Measurements from ENCODE around the gene ACTG2.

- TF ChIP-seq POLR2A (IDR thresholded peaks at IDR 0.05; ENCODE audit: low read depth) (no peak), POLR2AphosphoS5 (IDR thresholded peaks at IDR 0.05) (no peak), EP300 (IDR thresholded peaks at IDR 0.05) (no peak)
- TF ChIP-seq, protein P1, sequence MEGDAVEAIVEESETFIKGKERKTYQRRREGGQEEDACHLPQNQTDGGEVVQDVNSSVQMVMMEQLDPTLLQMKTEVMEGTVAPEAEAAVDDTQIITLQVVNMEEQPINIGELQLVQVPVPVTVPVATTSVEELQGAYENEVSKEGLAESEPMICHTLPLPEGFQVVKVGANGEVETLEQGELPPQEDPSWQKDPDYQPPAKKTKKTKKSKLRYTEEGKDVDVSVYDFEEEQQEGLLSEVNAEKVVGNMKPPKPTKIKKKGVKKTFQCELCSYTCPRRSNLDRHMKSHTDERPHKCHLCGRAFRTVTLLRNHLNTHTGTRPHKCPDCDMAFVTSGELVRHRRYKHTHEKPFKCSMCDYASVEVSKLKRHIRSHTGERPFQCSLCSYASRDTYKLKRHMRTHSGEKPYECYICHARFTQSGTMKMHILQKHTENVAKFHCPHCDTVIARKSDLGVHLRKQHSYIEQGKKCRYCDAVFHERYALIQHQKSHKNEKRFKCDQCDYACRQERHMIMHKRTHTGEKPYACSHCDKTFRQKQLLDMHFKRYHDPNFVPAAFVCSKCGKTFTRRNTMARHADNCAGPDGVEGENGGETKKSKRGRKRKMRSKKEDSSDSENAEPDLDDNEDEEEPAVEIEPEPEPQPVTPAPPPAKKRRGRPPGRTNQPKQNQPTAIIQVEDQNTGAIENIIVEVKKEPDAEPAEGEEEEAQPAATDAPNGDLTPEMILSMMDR (IDR thresholded peaks at IDR 0.05) = no peak
Measured at GRCh38 chr2:73844087-73844486, 48.7 kb upstream of the ACTG2 start.
